RCC 7860 (cell line): ENCODE data around the gene BTRC.

Experiments
- DNase-seq: peaks from one replicate; pipeline ENCODE4 v3.0.0-alpha.2; 2015; ENCODE audit warnings: low spot score
- FAIRE-seq: peaks from 2 replicates; lab custom pipeline; 2012; peaks lifted over from hg19 to GRCh38; lab: Jason Lieb, UNC

BTRC gene

GRCh38 chr10:101468159-101468558 is 114.2 kb downstream of the BTRC start:
- DNase-seq = no peak
- FAIRE-seq = no peak

DNA sequence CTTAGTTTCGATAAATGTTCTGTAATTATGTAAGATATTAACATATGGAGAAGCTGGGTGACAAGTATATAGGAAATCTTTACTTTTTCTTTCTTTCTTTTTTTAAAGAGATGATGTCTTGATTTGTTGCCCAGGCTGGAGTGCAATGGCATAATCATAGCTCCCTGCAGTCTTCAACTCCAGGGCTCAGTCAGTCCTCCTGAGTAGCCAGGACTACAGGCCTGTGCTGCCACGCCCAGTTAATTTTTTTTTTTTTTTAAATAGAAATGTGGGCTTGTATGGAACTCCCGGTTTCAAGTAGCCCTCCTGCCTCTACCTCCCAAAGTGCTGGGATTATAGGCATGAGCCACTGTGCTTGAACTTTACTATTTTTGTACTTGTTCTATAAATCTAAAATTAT is 122.4 kb downstream of the BTRC start:
- no peak for FAIRE-seq
- DNase-seq = no peak

DNA sequence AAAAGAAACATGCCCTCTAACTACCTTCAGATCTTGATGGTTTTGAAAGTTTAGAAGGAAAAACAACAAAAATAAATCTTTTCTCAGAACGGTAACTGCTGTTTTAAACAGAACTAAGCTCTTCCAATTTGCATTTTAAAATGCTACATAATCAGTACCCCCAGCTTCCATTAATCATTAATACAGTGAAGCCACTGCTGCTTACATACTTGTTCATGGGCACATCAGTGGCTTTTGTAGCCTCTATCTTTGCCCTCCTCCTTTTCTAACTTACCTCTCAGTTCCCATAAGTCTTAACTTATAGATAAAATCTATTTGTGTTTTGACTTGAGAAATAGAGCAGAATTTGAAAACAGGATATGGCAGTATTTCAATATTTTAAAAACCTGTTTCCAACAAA is 125.0 kb downstream of the BTRC start:
- DNase-seq (no peak), FAIRE-seq (no peak)

GRCh38 chr10:101481256-101481655 is 127.3 kb downstream of the BTRC start:
- FAIRE-seq (no peak), DNase-seq (no peak)

GRCh38 chr10:101482568-101482967 is 128.6 kb downstream of the BTRC start:
- no peak for FAIRE-seq
- no peak for DNase-seq

DNA sequence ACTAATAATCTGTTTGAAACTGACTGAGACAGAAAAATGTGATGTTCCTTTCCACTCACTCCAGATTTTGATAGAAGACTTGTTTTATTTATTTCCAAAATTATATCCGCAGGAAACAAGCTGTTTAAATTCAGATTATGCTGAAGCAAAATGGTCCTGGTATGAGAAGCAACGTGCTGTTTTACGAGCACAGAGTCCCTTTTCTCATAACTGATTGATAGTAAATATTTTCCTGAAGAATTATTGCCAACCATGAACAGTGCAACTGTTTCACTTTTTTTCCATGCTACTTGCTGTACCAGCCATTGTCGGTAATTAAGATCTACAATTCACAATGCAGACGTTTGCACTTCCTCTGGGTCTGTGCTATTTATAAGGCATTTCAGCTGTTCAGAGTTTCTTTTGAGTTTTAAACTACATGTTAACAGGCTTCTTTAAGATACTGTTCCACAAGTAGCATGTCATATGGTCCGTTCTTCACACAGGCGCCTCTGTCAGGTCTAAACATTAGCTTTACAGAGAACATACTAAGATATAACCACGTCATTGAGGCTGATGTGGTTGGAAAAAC is 130.3 kb downstream of the BTRC start:
- FAIRE-seq = no peak
- DNase-seq = no peak

DNA sequence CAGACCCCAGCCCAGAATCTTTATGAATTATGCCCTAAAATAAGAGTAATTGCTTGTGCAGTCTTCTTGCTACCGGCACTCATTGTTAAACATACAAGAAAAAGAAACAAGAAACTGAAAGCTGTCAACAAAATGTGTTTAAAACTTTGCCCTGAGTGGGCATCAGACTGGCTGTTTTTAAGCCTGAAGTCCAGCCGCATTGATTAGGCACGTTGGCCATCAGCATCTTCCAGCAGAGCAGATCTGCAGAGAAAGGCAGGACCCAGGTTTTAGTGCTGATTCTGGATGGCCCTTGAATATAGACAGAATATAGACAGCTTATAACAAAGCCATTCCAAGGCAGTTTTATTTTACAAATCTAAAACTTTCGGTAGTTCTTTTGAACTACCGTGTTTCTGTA is 131.2 kb downstream of the BTRC start:
- FAIRE-seq = no peak
- DNase-seq = no peak

- DNase-seq (no peak), FAIRE-seq (no peak)
Observed at GRCh38 chr10:101485681-101486554, 132.0 kb downstream of the BTRC start.

- DNase-seq (no peak), FAIRE-seq (no peak)
Observed at GRCh38 chr10:101487399-101487798, 133.4 kb downstream of the BTRC start.

DNA sequence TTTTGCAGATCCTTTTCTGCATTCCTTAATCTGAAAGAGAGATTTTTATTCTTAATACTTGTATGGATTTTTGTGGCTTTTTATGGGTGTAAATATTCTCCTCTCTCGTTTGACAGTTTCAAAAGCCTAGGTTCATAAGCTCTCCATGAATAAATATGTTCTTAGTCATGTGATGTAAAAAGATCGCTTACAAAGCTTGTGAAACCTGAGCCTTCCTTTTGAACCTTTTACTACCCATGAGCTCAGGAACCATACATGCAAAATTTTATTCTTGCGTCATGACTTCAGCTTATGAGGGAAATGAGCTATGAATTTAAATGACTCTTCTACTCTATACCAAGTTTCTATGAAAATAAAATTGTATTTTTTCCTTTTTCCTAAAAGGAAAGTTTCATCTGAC is 135.4 kb downstream of the BTRC start:
- DNase-seq = no peak
- no peak for FAIRE-seq

DNA sequence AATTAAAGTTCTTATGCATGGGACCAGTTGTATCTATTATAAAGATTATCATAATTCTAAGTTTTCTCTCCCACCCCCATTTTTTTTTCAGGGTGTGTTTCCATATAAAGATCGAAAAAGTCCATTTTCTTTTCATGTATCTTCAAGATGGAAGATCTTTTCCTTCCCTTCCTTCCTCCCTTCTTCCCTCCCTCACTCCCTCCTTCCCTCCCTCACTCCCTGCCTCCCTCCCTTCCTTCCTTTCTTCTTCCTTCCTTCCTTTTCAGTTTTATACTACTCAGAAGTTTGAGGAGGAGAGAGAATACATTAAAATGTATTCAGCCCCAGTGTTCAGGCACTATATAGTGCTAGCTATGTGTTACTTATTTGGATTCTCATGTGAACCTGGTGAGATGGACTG is 136.1 kb downstream of the BTRC start:
- DNase-seq (no peak), FAIRE-seq (no peak)

- FAIRE-seq (no peak), DNase-seq (no peak)
Observed at GRCh38 chr10:101492205-101492604, 138.2 kb downstream of the BTRC start.

DNA sequence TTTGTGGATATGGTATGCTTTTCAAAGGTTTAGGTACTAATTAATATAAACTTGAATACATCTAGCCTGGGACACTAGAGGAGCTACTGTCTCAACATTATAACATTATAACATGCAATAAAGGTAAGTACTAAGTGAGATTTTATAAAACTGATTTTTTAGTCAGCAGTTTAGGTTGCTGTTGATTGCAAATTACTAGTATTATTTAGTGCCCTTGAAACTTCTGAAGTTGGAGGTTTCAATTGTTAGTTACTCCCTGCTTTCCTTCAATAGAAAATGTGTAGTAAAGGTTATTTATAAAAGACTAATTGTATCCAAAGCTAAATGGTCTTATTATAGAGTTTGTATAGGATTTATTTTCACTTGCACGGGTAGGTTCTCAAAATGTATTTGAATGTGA is 138.8 kb downstream of the BTRC start:
- DNase-seq = no peak
- no peak for FAIRE-seq

- FAIRE-seq = no peak
- DNase-seq = no peak
Observed at GRCh38 chr10:101493249-101493648, 139.3 kb downstream of the BTRC start.

- FAIRE-seq (no peak), DNase-seq (no peak)
Observed at GRCh38 chr10:101493782-101494281, 139.9 kb downstream of the BTRC start.

DNA sequence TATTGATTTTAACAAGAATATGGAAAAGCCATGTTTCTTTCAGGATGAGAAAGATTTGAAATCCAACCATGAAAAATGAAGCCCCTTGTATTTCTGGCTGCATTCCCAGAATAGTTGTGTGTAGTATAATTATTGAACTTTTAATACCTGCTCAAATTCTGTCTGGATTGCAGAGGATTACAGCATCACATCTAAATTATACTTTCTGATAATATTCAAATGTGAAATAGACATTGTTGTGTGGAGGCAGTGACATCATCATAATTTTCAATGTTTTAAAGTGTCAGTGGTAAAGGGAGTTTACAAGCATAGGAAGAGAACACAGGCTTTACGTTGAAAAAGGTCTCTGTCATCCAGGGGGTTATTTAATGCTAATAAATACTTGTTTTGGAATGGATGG is 140.7 kb downstream of the BTRC start:
- DNase-seq (no peak), FAIRE-seq (no peak)

DNA sequence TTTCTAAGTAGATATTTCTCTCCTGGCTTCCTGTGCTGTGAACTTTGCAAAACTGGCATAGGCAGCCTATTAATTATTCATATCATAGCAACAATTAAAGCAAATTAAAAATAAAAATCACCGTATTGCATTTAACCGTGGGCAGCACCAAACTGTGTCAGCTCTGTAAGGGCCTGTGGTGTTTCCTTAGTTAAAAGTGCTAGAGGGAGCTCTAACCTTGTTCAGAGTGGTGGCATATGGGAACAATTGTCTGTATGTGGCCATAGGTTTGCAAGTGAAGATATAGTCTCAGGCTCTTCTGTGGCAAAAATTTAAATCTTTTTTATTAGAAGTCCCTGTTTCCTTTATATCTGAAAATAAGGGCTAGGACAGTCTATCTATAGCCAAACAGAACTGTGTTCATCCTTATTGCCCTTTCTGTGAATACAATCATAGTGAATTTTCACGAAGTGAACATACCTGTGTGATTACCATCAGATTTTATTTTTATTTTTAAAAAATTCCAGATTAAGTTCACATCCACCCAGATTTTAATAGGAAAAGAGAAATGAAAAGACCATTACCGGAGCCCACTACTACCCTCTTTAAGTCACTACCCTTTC is 141.5 kb downstream of the BTRC start:
- DNase-seq = no peak
- no peak for FAIRE-seq

GRCh38 chr10:101504438-101504837 is 150.5 kb downstream of the BTRC start:
- no peak for DNase-seq
- no peak for FAIRE-seq

DNA sequence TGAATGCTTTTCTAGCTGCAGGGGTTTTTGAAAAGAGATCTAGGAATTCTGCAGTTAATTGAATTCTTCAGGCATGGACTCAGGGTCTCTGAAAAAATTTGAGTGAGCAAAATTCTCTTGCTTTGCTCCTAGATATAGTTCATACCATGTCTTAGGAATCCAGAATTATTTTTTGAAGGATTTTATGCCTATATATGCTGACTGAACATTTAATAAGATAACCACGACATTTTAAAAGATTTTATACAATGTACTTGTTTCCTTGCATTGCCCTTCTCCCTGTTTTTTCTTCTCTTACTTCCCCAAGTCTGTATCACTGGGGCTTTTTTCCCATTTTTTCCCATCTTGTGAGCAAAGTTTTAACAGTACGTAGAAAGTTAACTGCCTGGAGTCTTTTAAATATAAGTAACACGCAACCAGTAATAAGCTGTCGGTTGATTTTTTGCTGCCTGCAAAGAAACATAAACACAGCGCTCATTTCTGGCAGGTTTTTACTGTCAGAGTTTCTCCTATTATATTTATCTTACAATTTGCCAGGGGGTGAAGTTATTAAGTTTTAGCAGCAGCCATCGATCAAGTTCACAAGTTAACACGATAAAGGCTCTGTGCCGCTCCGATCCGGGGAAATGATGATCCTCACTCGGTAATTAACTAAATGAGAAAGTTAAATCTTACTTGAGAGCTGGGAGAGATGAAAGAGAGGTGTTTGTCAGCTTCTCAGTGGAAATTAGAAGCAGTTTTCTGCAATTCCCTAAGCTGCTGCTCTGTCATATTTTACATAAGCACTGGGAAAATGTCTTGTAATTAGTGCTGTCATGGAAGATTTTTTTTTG is 153.1 kb downstream of the BTRC start:
- no peak for DNase-seq
- no peak for FAIRE-seq

DNA sequence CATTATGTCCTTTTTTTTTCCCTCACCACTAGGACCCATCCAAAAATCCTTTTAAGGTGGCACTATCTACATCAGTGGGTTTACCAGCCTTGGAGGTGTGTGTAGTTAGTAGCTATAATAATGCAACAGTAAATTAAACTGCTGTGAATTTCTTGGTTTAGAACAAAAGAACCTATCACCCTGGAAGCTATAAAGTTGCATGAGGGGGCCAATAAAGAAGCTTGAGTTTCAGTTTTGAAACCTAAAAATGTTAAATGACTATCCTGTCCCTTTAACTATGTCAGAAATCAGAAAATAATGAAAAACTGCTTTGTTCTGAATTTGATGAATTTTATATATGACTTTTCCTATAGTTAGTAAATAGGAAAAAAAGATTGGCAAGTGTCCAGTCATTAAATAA is 153.9 kb downstream of the BTRC start:
- DNase-seq (no peak), FAIRE-seq (no peak)

- FAIRE-seq (no peak), DNase-seq (no peak)
Observed at GRCh38 chr10:101511938-101512337, 158.0 kb downstream of the BTRC start.
